Right lobe of liver (tissue), 4 donors: ENCODE data around the gene RANBP3L.

Source experiments
- POLR2A ChIP-seq: fragments of 450-650 bp; IDR thresholded peaks from one replicate; pipeline ENCODE4 v1.6.1; 2017; ENCODE audit warnings: antibody characterized with exemption, mild to moderate bottlenecking
- TF ChIP-seq, protein P1 (sequence below), 4 donors: fragments of 200-600 bp in 3 of 4; fragments of 450-650 bp in 1 of 4; IDR thresholded peaks; one replicate each; pipeline versions ENCODE4 v1.5.1 to v1.8.0; 2016 to 2022; ENCODE audit warnings: antibody characterized with exemption in 4 of 4, mild to moderate bottlenecking in 2 of 4
- donor health status: DM: no; HTN: no; CAD: no.
- donor health status: DM: no; HTN: no; CAD: no.
- donor health status: DM: no; HTN: yes; CAD: no.

DNA sequence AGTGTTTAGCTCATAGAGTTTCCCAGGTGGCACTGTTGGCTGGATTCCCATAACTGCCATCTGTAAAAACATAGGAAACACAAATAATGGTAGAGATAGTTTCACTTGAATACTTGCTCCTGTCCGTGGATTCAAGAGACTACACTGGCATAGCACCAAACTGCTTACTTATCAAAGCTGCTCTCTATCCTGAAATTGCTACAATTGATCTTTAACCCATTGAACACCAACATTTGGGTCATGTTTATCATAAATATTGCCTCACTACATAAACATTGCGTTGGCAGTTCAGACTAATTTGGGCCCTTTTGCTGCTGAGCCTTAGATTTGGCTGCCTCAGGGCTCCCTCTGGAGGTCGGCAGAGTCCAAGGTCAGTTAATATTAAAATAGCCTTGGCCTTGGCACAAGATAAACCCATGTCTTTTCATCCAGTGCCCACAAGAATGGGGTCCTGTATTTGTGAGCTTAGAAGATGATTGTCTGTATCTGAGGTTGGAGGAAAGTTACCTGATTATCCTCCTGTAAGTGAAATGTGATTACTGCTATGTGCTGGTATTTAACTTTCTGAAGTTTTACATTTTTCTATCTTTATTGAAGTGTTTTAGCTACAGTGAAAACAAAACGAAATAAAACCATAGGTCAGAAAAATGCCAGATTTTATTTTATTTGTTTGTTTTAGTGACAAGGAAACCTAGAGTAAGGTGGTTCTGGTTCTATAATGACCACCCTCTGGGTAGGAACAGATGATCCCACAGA is 4.0 kb upstream of the RANBP3L start:
- TF ChIP-seq, protein P1, sequence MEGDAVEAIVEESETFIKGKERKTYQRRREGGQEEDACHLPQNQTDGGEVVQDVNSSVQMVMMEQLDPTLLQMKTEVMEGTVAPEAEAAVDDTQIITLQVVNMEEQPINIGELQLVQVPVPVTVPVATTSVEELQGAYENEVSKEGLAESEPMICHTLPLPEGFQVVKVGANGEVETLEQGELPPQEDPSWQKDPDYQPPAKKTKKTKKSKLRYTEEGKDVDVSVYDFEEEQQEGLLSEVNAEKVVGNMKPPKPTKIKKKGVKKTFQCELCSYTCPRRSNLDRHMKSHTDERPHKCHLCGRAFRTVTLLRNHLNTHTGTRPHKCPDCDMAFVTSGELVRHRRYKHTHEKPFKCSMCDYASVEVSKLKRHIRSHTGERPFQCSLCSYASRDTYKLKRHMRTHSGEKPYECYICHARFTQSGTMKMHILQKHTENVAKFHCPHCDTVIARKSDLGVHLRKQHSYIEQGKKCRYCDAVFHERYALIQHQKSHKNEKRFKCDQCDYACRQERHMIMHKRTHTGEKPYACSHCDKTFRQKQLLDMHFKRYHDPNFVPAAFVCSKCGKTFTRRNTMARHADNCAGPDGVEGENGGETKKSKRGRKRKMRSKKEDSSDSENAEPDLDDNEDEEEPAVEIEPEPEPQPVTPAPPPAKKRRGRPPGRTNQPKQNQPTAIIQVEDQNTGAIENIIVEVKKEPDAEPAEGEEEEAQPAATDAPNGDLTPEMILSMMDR (IDR thresholded peaks at IDR 0.05): peak; percentile 57 to 76 (median 68)
- TF ChIP-seq POLR2A: no peak
